NCI-H2196 treated with DMSO at 0.1 percent for 48 hours (cell line): ENCODE measurements around the gene PSME2.
A peak's percentile ranks its signal among the peaks of the same experiment; 100 is the strongest.

Experiments
- DNase-seq: peaks from one replicate; lab custom pipeline; 2025; ENCODE audit not compliant: unreplicated experiment; lab: John Stamatoyannopoulos, UW

The PSME2 gene

GRCh38 chr14:24146453-24146977 is at the start of gene PSME2:
PSME2 (minus strand) TSS chr14:24146610; CDS start chr14:24146581, 29 bp downstream.
- peak; percentile 96 for DNase-seq

- DNase-seq: peak; percentile 53
These were observed 49.0 kb upstream of the PSME2 start, which contains the start of gene TM9SF1 for GRCh38 chr14:24195186-24196070. TM9SF1 (minus strand) TSS chr14:24195441; CDS start chr14:24195019, 422 bp downstream.

- no peak for DNase-seq
These were observed 48.4 kb upstream of the PSME2 start for GRCh38 chr14:24194873-24195185.

- no peak for DNase-seq
These were observed 47.9 kb upstream of the PSME2 start for GRCh38 chr14:24194186-24194872.

GRCh38 chr14:24192933-24193332 is 46.5 kb upstream of the PSME2 start:
- DNase-seq: no peak

- DNase-seq: no peak
These were observed 44.0 kb upstream of the PSME2 start for GRCh38 chr14:24190416-24190815.

- no peak for DNase-seq
These were observed 43.0 kb upstream of the PSME2 start for GRCh38 chr14:24189460-24189859.

GRCh38 chr14:24189059-24189375 is 42.6 kb upstream of the PSME2 start:
- no peak for DNase-seq

- DNase-seq: peak; percentile 98
These were observed 42.0 kb upstream of the PSME2 start, which contains the start of gene IPO4 for GRCh38 chr14:24188251-24189058. IPO4 (minus strand) TSS chr14:24188816; CDS start chr14:24188787, 29 bp downstream.

- no peak for DNase-seq
These were observed 41.1 kb upstream of the PSME2 start for GRCh38 chr14:24187539-24187915.

- DNase-seq: no peak
These were observed 40.6 kb upstream of the PSME2 start for GRCh38 chr14:24186831-24187538.

- no peak for DNase-seq
These were observed 39.3 kb upstream of the PSME2 start for GRCh38 chr14:24185741-24186140.

- no peak for DNase-seq
These were observed 38.6 kb upstream of the PSME2 start for GRCh38 chr14:24185026-24185425.

- DNase-seq: no peak
These were observed 37.9 kb upstream of the PSME2 start for GRCh38 chr14:24184104-24184970.

GRCh38 chr14:24183014-24183481 is 36.6 kb upstream of the PSME2 start:
- DNase-seq: no peak

GRCh38 chr14:24182110-24182882 is 35.9 kb upstream of the PSME2 start:
- DNase-seq: no peak

- no peak for DNase-seq
These were observed 35.1 kb upstream of the PSME2 start for GRCh38 chr14:24181371-24182077.
